GM19328 (cell line): ENCODE results near the gene PRKCZ.

Source experiments
- ATAC-seq: cut with Tn5 transposase; IDR thresholded peaks from one replicate; pipeline ENCODE4 v1.9.1; 2021; ENCODE audit warnings: mild to moderate bottlenecking, moderate library complexity; ENCODE audit not compliant: unreplicated experiment

Gene PRKCZ

GRCh38 chr1:2049718-2050431, at the start of gene PRKCZ:
PRKCZ (plus strand) TSS chr1:2050411; CDS start chr1:2050631, 220 bp downstream.
- peak; percentile 84 for ATAC-seq

GRCh38 chr1:2000432-2000831, 49.8 kb upstream of the PRKCZ start:
- ATAC-seq = no peak

- ATAC-seq = no peak
Measured at GRCh38 chr1:2000850-2001249, 49.4 kb upstream of the PRKCZ start.

- ATAC-seq = no peak
Measured at GRCh38 chr1:2001773-2002411, 48.3 kb upstream of the PRKCZ start.

- ATAC-seq = no peak
Measured at GRCh38 chr1:2003541-2004131, 46.6 kb upstream of the PRKCZ start, which contains the start of gene CFAP74. CFAP74 (minus strand) TSS chr1:2003786; CDS start chr1:1990956, 12,830 bp downstream.

- ATAC-seq = no peak
Measured at GRCh38 chr1:2004856-2005255, 45.4 kb upstream of the PRKCZ start.

- ATAC-seq = no peak
Measured at GRCh38 chr1:2009101-2010053, 40.8 kb upstream of the PRKCZ start.

GRCh38 chr1:2014181-2014580, 36.0 kb upstream of the PRKCZ start:
- ATAC-seq = no peak

GRCh38 chr1:2014741-2015735, 35.2 kb upstream of the PRKCZ start:
- ATAC-seq = no peak

- ATAC-seq = no peak
Measured at GRCh38 chr1:2016123-2016522, 34.1 kb upstream of the PRKCZ start.

- ATAC-seq = no peak
Measured at GRCh38 chr1:2018217-2019171, 31.7 kb upstream of the PRKCZ start.

- ATAC-seq = no peak
Measured at GRCh38 chr1:2019172-2019543, 31.1 kb upstream of the PRKCZ start, which contains the start of gene GABRD. GABRD (plus strand) TSS chr1:2019345; CDS start chr1:2019424, 79 bp downstream.

- ATAC-seq = no peak
Measured at GRCh38 chr1:2019571-2020309, 30.5 kb upstream of the PRKCZ start.

GRCh38 chr1:2020310-2020655, 29.9 kb upstream of the PRKCZ start:
- no peak for ATAC-seq

GRCh38 chr1:2021550-2021949, 28.7 kb upstream of the PRKCZ start:
- ATAC-seq = no peak

GRCh38 chr1:2022063-2022770, 28.0 kb upstream of the PRKCZ start:
- no peak for ATAC-seq

GRCh38 chr1:2023187-2023586, 27.0 kb upstream of the PRKCZ start:
- ATAC-seq = no peak
